HEK293T (cell line): Measurements from ENCODE around the gene KNSTRN.
A peak's percentile ranks its signal among the peaks of the same experiment; 100 is the strongest.

Experiments used
- CTCF ChIA-PET: fragments of 350-600 bp; formaldehyde crosslinking; extraction: SDS; loops from one replicate; lab custom pipeline; 2021; ENCODE audit warnings: antibody characterized with exemption, inconsistent platforms; lab: Yijun Ruan, JAX
- POLR2A ChIA-PET: fragments of 350-600 bp; formaldehyde crosslinking; extraction: SDS; loops from one replicate; lab custom pipeline; 2020; ENCODE audit warnings: antibody characterized with exemption, inconsistent platforms; lab: Yijun Ruan, JAX
- DNase-seq: peaks from one replicate; pipeline ENCODE4 v3.0.0; 2012; ENCODE audit warnings: mixed read lengths; ENCODE audit errors: extremely low spot score
- ARNT ChIP-seq: fragments of 450-650 bp; IDR thresholded peaks from 2 replicates; pipeline ENCODE4 v1.6.1; 2017; ENCODE audit warnings: mild to moderate bottlenecking
- BHLHE40 ChIP-seq: fragments of 450-650 bp; IDR thresholded peaks from 2 replicates; pipeline ENCODE4 v1.6.1; 2016; ENCODE audit warnings: mild to moderate bottlenecking, moderate library complexity, borderline replicate concordance
- CTBP1 ChIP-seq: fragments of 450-650 bp; IDR thresholded peaks from 2 replicates; pipeline ENCODE4 v1.6.1; 2016; ENCODE audit warnings: borderline replicate concordance
- ELF4 ChIP-seq: fragments of 450-650 bp; IDR thresholded peaks from 2 replicates; pipeline ENCODE4 v1.6.1; 2017; ENCODE audit warnings: antibody characterized with exemption
- FOXA1 ChIP-seq: fragments of 450-650 bp; IDR thresholded peaks from 2 replicates; pipeline ENCODE4 v1.6.1; 2016; ENCODE audit warnings: mild to moderate bottlenecking
- FOXK2 ChIP-seq: fragments of 450-650 bp; IDR thresholded peaks from 2 replicates; pipeline ENCODE4 v1.6.1; 2016; ENCODE audit warnings: mild to moderate bottlenecking
- FOXM1 ChIP-seq: fragments of 450-650 bp; IDR thresholded peaks from 2 replicates; pipeline ENCODE4 v1.6.1; 2017; ENCODE audit warnings: mild to moderate bottlenecking, borderline replicate concordance
- HDGF ChIP-seq: fragments of 450-650 bp; IDR thresholded peaks from 2 replicates; pipeline ENCODE4 v1.6.1; 2017; ENCODE audit warnings: antibody characterized with exemption, borderline replicate concordance
- L3MBTL2 ChIP-seq: fragments of 450-650 bp; conservative IDR thresholded peaks from 2 replicates; pipeline ENCODE4 v1.6.1; 2016; ENCODE audit warnings: mild to moderate bottlenecking
- LEF1 ChIP-seq: fragments of 450-650 bp; IDR thresholded peaks from 2 replicates; pipeline ENCODE4 v1.6.1; 2017; ENCODE audit warnings: mild to moderate bottlenecking, borderline replicate concordance
- NFRKB ChIP-seq: fragments of 450-650 bp; IDR thresholded peaks from 2 replicates; pipeline ENCODE4 v1.6.1; 2016; ENCODE audit warnings: mild to moderate bottlenecking, moderate library complexity
- PKNOX1 ChIP-seq: fragments of 450-650 bp; IDR thresholded peaks from 2 replicates; pipeline ENCODE4 v1.6.1; 2016
- SP1 ChIP-seq: fragments of 450-650 bp; IDR thresholded peaks from 2 replicates; pipeline ENCODE4 v1.6.1; 2017
- SUZ12 ChIP-seq: fragments of 450-650 bp; IDR thresholded peaks from 2 replicates; pipeline ENCODE4 v1.6.1; 2016; ENCODE audit warnings: mild to moderate bottlenecking
- TARDBP ChIP-seq: fragments of 450-650 bp; IDR thresholded peaks from 2 replicates; pipeline ENCODE4 v1.6.1; 2016
- ZNF384 ChIP-seq: fragments of 450-650 bp; IDR thresholded peaks from 2 replicates; pipeline ENCODE4 v1.6.1; 2016

The KNSTRN gene

GRCh38 chr15:40349163-40349562 is 33.4 kb upstream of the KNSTRN start:
- TF ChIP-seq CTBP1 = no peak
- TF ChIP-seq LEF1 = no peak
- no peak for TF ChIP-seq HDGF
- TF ChIP-seq SUZ12 = no peak
- CTCF ChIA-PET = no interaction called here
- POLR2A ChIA-PET = interaction anchor here (0.9 kb wide), 1 partner anchor 12 kb away, joined by 3 read pairs; no protein-coding TSS in a partner anchor
- no peak for DNase-seq

GRCh38 chr15:40352281-40352901 is 30.1 kb upstream of the KNSTRN start:
- DNase-seq = no peak
- ChIA-PET CTCF (interaction anchor here (0.5 to 0.9 kb wide), 2 partner anchors 15 to 77 kb away, joined by 3 to 4 read pairs; no protein-coding TSS in a partner anchor), POLR2A (no interaction called here)
- no peak for TF ChIP-seq L3MBTL2
- TF ChIP-seq PKNOX1 = no peak
- TF ChIP-seq BHLHE40 = no peak
- no peak for TF ChIP-seq TARDBP
- no peak for TF ChIP-seq SP1
- TF ChIP-seq SUZ12 = no peak
- no peak for TF ChIP-seq FOXK2
- no peak for TF ChIP-seq FOXM1
- TF ChIP-seq ARNT = no peak
- no peak for TF ChIP-seq HDGF
- TF ChIP-seq FOXA1 = no peak
- TF ChIP-seq NFRKB = no peak
- TF ChIP-seq CTBP1 = no peak

GRCh38 chr15:40353697-40354096 is 28.8 kb upstream of the KNSTRN start:
- POLR2A ChIA-PET = no interaction called here
- no peak for DNase-seq
- TF ChIP-seq ARNT (no peak), ZNF384 (no peak), CTBP1 (no peak), ELF4 (no peak), FOXA1 (no peak), SP1 (no peak), BHLHE40 (no peak), TARDBP (no peak), PKNOX1 (no peak), L3MBTL2 (no peak), LEF1 (no peak), SUZ12 (no peak), HDGF (no peak), NFRKB (no peak), FOXK2 (no peak), FOXM1 (no peak)
- CTCF ChIA-PET = interaction anchor here (0.7 kb wide), 1 partner anchor 13 kb away, joined by 3 read pairs; no protein-coding TSS in a partner anchor

- POLR2A ChIA-PET = no interaction called here
- CTCF ChIA-PET = interaction anchor here (0.6 kb wide), 2 partner anchors 32 to 1852 kb away, joined by 3 read pairs; no protein-coding TSS in a partner anchor
- TF ChIP-seq PKNOX1 = no peak
- DNase-seq = peak; percentile 22
Observed at GRCh38 chr15:40354408-40355171, 27.9 kb upstream of the KNSTRN start.

- POLR2A ChIA-PET = no interaction called here
- DNase-seq = no peak
- TF ChIP-seq PKNOX1 (no peak), FOXK2 (no peak), TARDBP (no peak), ZNF384 (no peak), NFRKB (no peak), LEF1 (no peak), ARNT (no peak), SUZ12 (no peak), L3MBTL2 (no peak), HDGF (no peak), ELF4 (no peak)
- CTCF ChIA-PET = no interaction called here
Observed at GRCh38 chr15:40355976-40356585, 26.4 kb upstream of the KNSTRN start.

- POLR2A ChIA-PET = interaction anchor here (0.9 to 1.5 kb wide), 3 partner anchors 16 to 48 kb away, joined by 3 to 4 read pairs (median 3); partner anchors contain the start of genes CCDC9B, IVD and KNSTRN
- CTCF ChIA-PET = interaction anchor here (1.2 to 1.5 kb wide), 2 partner anchors 12 to 78 kb away, joined by 3 to 6 read pairs; no protein-coding TSS in a partner anchor
- DNase-seq = no peak
- TF ChIP-seq CTBP1 (no peak), FOXA1 (no peak), LEF1 (no peak), ZNF384 (no peak), PKNOX1 (no peak), ARNT (no peak), SP1 (no peak), NFRKB (no peak), BHLHE40 (no peak), ELF4 (no peak), TARDBP (no peak), FOXM1 (no peak), SUZ12 (no peak)
Observed at GRCh38 chr15:40357246-40357645, 25.3 kb upstream of the KNSTRN start.
